Nephron (organoid): ENCODE data around the gene AIDA.

Source experiments
- H3K27ac Mint-ChIP-seq, 3 experiments: 2 replicates each; pipeline ENCODE4 v1.8.0; 2020; ENCODE audit warnings: mixed read lengths in 3 of 3, mild to moderate bottlenecking in 2 of 3, moderate library complexity in 1 of 3
- H3K27me3 Mint-ChIP-seq: 2 replicates; pipeline ENCODE4 v1.8.0; 2021; ENCODE audit warnings: low read depth, mild to moderate bottlenecking, moderate library complexity, mixed read lengths
- H3K36me3 Mint-ChIP-seq: 2 replicates; pipeline ENCODE4 v1.8.0; 2020; ENCODE audit warnings: low read depth, mixed read lengths
- H3K4me1 Mint-ChIP-seq: 2 replicates; pipeline ENCODE4 v1.8.0; 2020; ENCODE audit warnings: mixed read lengths
- H3K4me3 Mint-ChIP-seq, 3 experiments: 2 replicates each; pipeline ENCODE4 v1.8.0; 2020; ENCODE audit warnings: mild to moderate bottlenecking in 3 of 3, mixed read lengths in 3 of 3, moderate library complexity in 2 of 3
- H3K9me3 Mint-ChIP-seq: 2 replicates; pipeline ENCODE4 v1.8.0; 2020; ENCODE audit warnings: mixed read lengths
- TF ChIP-seq, protein P1 (sequence below), 3 experiments: fragments of 200-600 bp; sonication (generic); IDR thresholded peaks; one replicate each; pipeline ENCODE4 v1.5.0; 2021; ENCODE audit warnings: antibody characterized with exemption in 3 of 3; ENCODE audit not compliant: unreplicated experiment in 3 of 3

The AIDA gene

GRCh38 chr1:222657899-222658298 lies 54.4 kb downstream of the AIDA start:
- Mint-ChIP-seq H3K4me3 (no peak overlapping the region), H3K27me3 (no peaks in the 10 kb centered on the region), H3K36me3 (peaks cover 86% of the 10 kb centered on the region), H3K4me1 (no peaks in the 10 kb centered on the region), H3K27ac (no peak overlapping the region), H3K9me3 (no peaks in the 10 kb centered on the region)
- TF ChIP-seq, protein P1, sequence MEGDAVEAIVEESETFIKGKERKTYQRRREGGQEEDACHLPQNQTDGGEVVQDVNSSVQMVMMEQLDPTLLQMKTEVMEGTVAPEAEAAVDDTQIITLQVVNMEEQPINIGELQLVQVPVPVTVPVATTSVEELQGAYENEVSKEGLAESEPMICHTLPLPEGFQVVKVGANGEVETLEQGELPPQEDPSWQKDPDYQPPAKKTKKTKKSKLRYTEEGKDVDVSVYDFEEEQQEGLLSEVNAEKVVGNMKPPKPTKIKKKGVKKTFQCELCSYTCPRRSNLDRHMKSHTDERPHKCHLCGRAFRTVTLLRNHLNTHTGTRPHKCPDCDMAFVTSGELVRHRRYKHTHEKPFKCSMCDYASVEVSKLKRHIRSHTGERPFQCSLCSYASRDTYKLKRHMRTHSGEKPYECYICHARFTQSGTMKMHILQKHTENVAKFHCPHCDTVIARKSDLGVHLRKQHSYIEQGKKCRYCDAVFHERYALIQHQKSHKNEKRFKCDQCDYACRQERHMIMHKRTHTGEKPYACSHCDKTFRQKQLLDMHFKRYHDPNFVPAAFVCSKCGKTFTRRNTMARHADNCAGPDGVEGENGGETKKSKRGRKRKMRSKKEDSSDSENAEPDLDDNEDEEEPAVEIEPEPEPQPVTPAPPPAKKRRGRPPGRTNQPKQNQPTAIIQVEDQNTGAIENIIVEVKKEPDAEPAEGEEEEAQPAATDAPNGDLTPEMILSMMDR (IDR thresholded peaks at IDR 0.05; ENCODE audit: unreplicated experiment in 3 of 3) = no peak

GRCh38 chr1:222656391-222657155 lies 55.7 kb downstream of the AIDA start:
- Mint-ChIP-seq H3K9me3 (no peaks in the 10 kb centered on the region), H3K36me3 (peaks cover 86% of the 10 kb centered on the region), H3K4me1 (no peaks in the 10 kb centered on the region), H3K27me3 (no peaks in the 10 kb centered on the region), H3K4me3 (no peak overlapping the region), H3K27ac (no peak overlapping the region)
- TF ChIP-seq, protein P1 (IDR thresholded peaks at IDR 0.05; ENCODE audit: unreplicated experiment in 3 of 3) = no peak

- TF ChIP-seq, protein P1 (IDR thresholded peaks at IDR 0.05; ENCODE audit: unreplicated experiment in 3 of 3) = no peak
These were observed 57.4 kb downstream of the AIDA start for GRCh38 chr1:222654849-222655248.

DNA sequence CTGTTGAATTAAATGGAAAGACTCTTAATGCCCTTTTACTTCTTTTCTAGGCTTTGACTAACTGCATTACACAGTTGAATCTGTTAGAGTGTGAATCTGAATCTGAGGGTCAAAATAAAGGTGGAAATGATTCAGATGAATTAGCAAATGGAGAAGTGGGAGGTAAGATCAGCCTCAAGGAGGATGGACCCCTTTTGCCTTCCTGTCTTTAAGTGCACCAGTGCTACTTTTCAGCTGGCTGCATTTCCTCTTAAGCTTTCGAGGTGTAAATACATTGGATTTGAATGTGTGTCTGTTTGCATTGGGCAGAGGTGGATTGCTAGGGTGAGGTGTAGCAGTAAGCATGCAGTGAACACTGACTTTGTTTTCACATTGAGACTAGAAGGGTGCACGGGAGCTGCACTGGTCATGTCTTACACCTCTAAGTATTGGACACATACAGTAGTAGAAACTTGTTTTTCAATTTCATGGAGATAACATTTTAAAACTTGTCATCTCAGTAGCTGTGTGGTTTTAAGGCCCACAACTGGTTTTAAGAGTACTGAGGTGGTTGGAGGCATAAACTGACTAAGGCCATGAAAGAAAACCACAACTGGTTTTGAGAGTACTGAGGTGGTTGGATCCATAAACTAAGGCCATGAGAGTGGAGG lies 59.0 kb downstream of the AIDA start:
- H3K27ac Mint-ChIP-seq = no peak overlapping the region
- no peaks in the 10 kb centered on the region for H3K27me3 Mint-ChIP-seq
- TF ChIP-seq, protein P1 (IDR thresholded peaks at IDR 0.05; ENCODE audit: unreplicated experiment in 3 of 3) = no peak

More at GRCh38 chr1:222654849-222655248, 57.4 kb downstream of the AIDA start:
- no peak overlapping the region for H3K27ac Mint-ChIP-seq
- peaks cover 81% of the 10 kb centered on the region for H3K36me3 Mint-ChIP-seq
- H3K27me3 Mint-ChIP-seq = no peaks in the 10 kb centered on the region
- H3K4me3 Mint-ChIP-seq = no peak overlapping the region
- H3K9me3 Mint-ChIP-seq = no peaks in the 10 kb centered on the region
- no peaks in the 10 kb centered on the region for H3K4me1 Mint-ChIP-seq

DNA sequence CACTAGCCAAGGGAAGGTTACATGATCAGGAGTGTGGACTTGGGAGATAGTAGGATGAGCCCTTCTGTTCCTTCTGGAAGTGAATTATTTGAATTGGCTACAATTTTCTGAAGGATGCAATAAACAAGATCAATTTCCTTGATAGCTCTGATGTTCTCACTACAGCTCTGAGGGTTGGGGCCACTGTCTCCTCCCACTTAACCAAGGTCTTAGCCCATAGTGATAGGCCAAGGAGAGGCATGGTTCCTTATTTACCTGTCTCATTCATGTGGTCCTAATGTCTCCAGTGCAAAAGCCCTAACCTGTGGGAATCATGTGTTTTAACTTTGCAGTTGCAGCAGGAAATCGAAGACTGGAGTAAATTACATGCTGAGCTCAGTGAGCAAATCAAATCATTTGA lies 59.6 kb downstream of the AIDA start:
- H3K27ac Mint-ChIP-seq = no peak overlapping the region

More for the DNA sequence above, 59.0 kb downstream of the AIDA start:
- peaks cover 74% of the 10 kb centered on the region for H3K36me3 Mint-ChIP-seq
- H3K9me3 Mint-ChIP-seq = no peaks in the 10 kb centered on the region
- H3K4me3 Mint-ChIP-seq = no peak overlapping the region
- no peaks in the 10 kb centered on the region for H3K4me1 Mint-ChIP-seq

More for the DNA sequence above, 59.6 kb downstream of the AIDA start:
- TF ChIP-seq, protein P1 (IDR thresholded peaks at IDR 0.05; ENCODE audit: unreplicated experiment in 3 of 3) = no peak
- no peaks in the 10 kb centered on the region for H3K9me3 Mint-ChIP-seq
- no peaks in the 10 kb centered on the region for H3K27me3 Mint-ChIP-seq
- no peak overlapping the region for H3K4me3 Mint-ChIP-seq
- H3K36me3 Mint-ChIP-seq = peaks cover 69% of the 10 kb centered on the region
- H3K4me1 Mint-ChIP-seq = no peaks in the 10 kb centered on the region
